Lower leg skin (tissue), 3 donors: Measurements from ENCODE around the gene CCDC141.

ENCODE experiments used
- POLR2A ChIP-seq, 2 donors: fragments of 450-650 bp; IDR thresholded peaks; one replicate each; pipeline ENCODE4 v1.6.1; 2016 to 2017; ENCODE audit warnings: antibody characterized with exemption in 2 of 2, mild to moderate bottlenecking in 1 of 2, moderate library complexity in 1 of 2
- TF ChIP-seq, protein P1 (sequence below), 3 donors: fragments of 450-650 bp; IDR thresholded peaks; one replicate each; pipeline ENCODE4 v1.5.1; 2016; ENCODE audit warnings: antibody characterized with exemption in 3 of 3, mild to moderate bottlenecking in 3 of 3, moderate library complexity in 2 of 3

DNA sequence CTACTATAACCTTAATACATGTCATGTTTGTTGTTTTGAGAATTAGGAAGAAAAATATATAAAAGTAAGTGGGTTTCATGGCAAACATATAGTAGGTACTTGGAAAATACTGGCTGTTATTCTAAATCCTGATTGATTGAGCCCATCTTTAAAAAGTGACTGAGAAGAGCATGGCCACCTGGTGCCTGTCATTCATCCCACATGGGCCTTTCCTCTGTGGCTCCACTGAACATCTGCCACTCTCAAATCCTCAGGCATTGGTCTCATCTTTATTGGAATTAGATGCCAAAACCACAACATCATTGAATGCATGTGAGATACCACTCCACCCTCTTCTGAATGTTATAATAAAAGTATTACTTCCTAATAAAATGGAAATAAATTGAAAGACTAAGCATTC is 141.1 kb downstream of the CCDC141 start:
- TF ChIP-seq, protein P1, sequence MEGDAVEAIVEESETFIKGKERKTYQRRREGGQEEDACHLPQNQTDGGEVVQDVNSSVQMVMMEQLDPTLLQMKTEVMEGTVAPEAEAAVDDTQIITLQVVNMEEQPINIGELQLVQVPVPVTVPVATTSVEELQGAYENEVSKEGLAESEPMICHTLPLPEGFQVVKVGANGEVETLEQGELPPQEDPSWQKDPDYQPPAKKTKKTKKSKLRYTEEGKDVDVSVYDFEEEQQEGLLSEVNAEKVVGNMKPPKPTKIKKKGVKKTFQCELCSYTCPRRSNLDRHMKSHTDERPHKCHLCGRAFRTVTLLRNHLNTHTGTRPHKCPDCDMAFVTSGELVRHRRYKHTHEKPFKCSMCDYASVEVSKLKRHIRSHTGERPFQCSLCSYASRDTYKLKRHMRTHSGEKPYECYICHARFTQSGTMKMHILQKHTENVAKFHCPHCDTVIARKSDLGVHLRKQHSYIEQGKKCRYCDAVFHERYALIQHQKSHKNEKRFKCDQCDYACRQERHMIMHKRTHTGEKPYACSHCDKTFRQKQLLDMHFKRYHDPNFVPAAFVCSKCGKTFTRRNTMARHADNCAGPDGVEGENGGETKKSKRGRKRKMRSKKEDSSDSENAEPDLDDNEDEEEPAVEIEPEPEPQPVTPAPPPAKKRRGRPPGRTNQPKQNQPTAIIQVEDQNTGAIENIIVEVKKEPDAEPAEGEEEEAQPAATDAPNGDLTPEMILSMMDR (IDR thresholded peaks at IDR 0.05), result no peak
- no peak for TF ChIP-seq POLR2A (IDR thresholded peaks at IDR 0.05)
